SU-DHL-6 (cell line): ENCODE results near the gene SGSM1.
"Not testable (repeated sequence)": the region's sequence is repeated elsewhere in the genome, so short reads cannot be mapped to it uniquely, and the experiment has no call there.

Experiments
- H2AFZ ChIP-seq: fragments of 200-600 bp; sonication (generic); 2 replicates; pipeline ENCODE4 v1.6.1; 2014; ENCODE audit warnings: low read depth, mild to moderate bottlenecking, moderate library complexity, mixed read lengths, antibody characterized with exemption, low read length; ENCODE audit not compliant: severe bottlenecking
- H3F3A ChIP-seq: fragments of 200-600 bp; shearing (Covaris generic); 2 replicates; pipeline ENCODE4 v1.6.0; 2016; ENCODE audit warnings: antibody characterized with exemption, mild to moderate bottlenecking; ENCODE audit not compliant: insufficient read depth
- H3K27ac ChIP-seq: fragments of 200-600 bp; sonication (generic); 2 replicates; pipeline ENCODE4 v1.5.1; 2016; ENCODE audit warnings: low read depth, mild to moderate bottlenecking, low read length, moderate library complexity, mixed read lengths
- H3K27me3 ChIP-seq: fragments of 200-600 bp; sonication (generic), shearing (Covaris generic); 2 replicates; pipeline ENCODE4 v1.6.0; 2014; ENCODE audit warnings: mild to moderate bottlenecking, low read length
- H3K36me3 ChIP-seq: fragments of 200-600 bp; sonication (generic); 2 replicates; pipeline ENCODE4 v1.6.1; 2014; ENCODE audit warnings: mild to moderate bottlenecking, low read length, mixed read lengths
- H3K4me2 ChIP-seq: fragments of 300-600, 200-600 bp; shearing (Covaris generic), sonication (generic); 2 replicates; pipeline ENCODE4 v1.6.0; 2014; ENCODE audit warnings: low read length, low read depth, mild to moderate bottlenecking; ENCODE audit not compliant: poor library complexity, severe bottlenecking
- H3K4me3 ChIP-seq: fragments of 200-600 bp; sonication (generic); 2 replicates; pipeline ENCODE4 v1.5.1; 2014; ENCODE audit warnings: antibody characterized with exemption, low read length, mild to moderate bottlenecking, mixed read lengths; ENCODE audit not compliant: insufficient read depth, poor library complexity, severe bottlenecking
- H3K79me2 ChIP-seq: fragments of 200-600 bp; sonication (generic); 2 replicates; pipeline ENCODE4 v1.6.1; 2014; ENCODE audit warnings: mild to moderate bottlenecking, low read length, moderate library complexity; ENCODE audit not compliant: insufficient read depth
- H3K9ac ChIP-seq: fragments of 200-600 bp; sonication (generic); 2 replicates; pipeline ENCODE4 v1.7.0; 2014; ENCODE audit warnings: mild to moderate bottlenecking, low read length
- H3K9me2 ChIP-seq: fragments of 200-600 bp; sonication (generic); replicated peaks from 2 replicates; pipeline ENCODE4 v1.6.1; 2014; ENCODE audit warnings: low read length; ENCODE audit not compliant: insufficient read depth
- H3K9me3 ChIP-seq: fragments of 200-600 bp; sonication (generic); 2 replicates; pipeline ENCODE4 v1.6.1; 2014; ENCODE audit warnings: low read length, mixed read lengths; ENCODE audit not compliant: insufficient read depth
- H4K20me1 ChIP-seq: fragments of 200-600 bp; sonication (generic); 2 replicates; pipeline ENCODE4 v1.6.1; 2014; ENCODE audit warnings: low read depth, mild to moderate bottlenecking, antibody characterized with exemption, low read length, moderate library complexity, mixed read lengths
- EZH2phosphoT487 ChIP-seq: fragments of 200-600 bp; sonication (generic), shearing (Covaris generic); conservative IDR thresholded peaks from 2 replicates; pipeline ENCODE4 v1.6.1; 2018; ENCODE audit warnings: mild to moderate bottlenecking, antibody characterized with exemption, low read length, moderate library complexity, mixed read lengths
- TF ChIP-seq, protein P1 (sequence below): fragments of 200-600 bp; sonication (generic); IDR thresholded peaks from one replicate; pipeline ENCODE4 v1.5.1; 2017; ENCODE audit warnings: antibody characterized with exemption, mild to moderate bottlenecking, low read length, moderate library complexity; ENCODE audit not compliant: insufficient read depth, poor library complexity, severe bottlenecking

The SGSM1 gene

DNA sequence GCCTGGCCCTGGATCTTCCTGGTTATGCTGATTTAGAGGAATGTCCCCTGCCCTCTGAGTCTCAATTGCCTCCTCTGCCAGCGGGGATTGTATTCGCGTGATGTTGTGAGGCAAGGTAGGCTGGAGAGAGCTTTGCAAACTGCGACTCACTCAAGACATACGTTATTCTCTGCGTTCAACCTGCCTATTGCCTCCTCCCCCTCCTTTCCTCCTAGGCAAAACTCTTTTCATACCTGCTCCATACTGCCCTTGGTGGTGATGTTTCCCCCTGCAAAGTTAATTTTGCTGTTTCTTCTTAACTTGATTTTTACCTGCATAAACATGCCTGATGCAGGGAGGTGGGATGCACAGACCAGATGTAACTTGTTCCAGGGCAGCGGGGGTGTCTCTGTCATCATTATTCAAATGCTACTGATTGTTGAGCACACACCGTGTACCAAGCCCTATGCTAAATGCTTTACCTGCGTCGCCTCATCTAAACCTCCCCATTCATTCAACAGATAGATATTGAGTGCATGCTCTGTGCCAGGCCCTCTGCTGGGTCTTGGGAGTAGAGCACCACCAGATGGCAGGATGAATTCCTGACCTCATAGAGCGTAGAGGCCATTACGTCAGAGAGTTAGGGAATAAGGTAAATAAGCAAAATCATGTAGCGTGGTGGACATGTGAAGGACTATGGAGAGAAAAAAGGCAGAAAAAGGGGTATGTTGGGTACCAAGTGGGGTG lies 29.0 kb downstream of the SGSM1 start:
- Histone ChIP-seq H3K9me2 (no peaks in the 10 kb centered on the region), H3K9ac (no peak overlapping the region), H3K4me2 (no peak overlapping the region), H3F3A (no peaks in the 10 kb centered on the region), H3K9me3 (no peaks in the 10 kb centered on the region), H4K20me1 (no peaks in the 10 kb centered on the region), H3K79me2 (no peaks in the 10 kb centered on the region), H3K36me3 (no peaks in the 10 kb centered on the region), H3K27me3 (no peaks in the 10 kb centered on the region), H3K4me3 (no peak overlapping the region), H3K27ac (no peak overlapping the region), H2AFZ (no peak overlapping the region)
- no peak for TF ChIP-seq EZH2phosphoT487
- TF ChIP-seq, protein P1, sequence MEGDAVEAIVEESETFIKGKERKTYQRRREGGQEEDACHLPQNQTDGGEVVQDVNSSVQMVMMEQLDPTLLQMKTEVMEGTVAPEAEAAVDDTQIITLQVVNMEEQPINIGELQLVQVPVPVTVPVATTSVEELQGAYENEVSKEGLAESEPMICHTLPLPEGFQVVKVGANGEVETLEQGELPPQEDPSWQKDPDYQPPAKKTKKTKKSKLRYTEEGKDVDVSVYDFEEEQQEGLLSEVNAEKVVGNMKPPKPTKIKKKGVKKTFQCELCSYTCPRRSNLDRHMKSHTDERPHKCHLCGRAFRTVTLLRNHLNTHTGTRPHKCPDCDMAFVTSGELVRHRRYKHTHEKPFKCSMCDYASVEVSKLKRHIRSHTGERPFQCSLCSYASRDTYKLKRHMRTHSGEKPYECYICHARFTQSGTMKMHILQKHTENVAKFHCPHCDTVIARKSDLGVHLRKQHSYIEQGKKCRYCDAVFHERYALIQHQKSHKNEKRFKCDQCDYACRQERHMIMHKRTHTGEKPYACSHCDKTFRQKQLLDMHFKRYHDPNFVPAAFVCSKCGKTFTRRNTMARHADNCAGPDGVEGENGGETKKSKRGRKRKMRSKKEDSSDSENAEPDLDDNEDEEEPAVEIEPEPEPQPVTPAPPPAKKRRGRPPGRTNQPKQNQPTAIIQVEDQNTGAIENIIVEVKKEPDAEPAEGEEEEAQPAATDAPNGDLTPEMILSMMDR, result peak; percentile 31

DNA sequence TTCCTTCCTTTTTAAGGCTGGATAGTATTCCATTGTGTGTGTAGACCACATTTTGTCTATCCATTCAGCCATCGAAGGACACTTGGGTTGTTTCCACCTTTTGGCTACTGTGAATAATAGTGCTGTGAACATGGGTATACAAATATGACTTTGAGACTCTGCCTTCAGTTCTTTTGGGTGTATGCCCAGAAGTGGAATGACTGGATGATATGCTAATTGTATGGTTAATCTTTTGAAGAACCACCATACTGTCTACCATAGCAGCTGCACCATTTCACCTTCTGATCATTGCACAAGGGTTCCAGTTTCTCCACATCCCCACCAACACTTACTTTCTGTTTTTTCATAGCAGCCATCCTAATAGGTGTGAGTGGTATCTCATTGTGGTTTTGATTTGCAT lies 30.3 kb downstream of the SGSM1 start:
- Histone ChIP-seq H3K4me3 (no peak overlapping the region), H2AFZ (no peak overlapping the region), H3K36me3 (no peaks in the 10 kb centered on the region), H3K9me2 (no peaks in the 10 kb centered on the region), H3K27ac (no peak overlapping the region), H3K9ac (no peak overlapping the region), H4K20me1 (no peaks in the 10 kb centered on the region), H3K27me3 (no peaks in the 10 kb centered on the region), H3K9me3 (no peaks in the 10 kb centered on the region), H3F3A (no peaks in the 10 kb centered on the region), H3K4me2 (no peak overlapping the region), H3K79me2 (no peaks in the 10 kb centered on the region)
- TF ChIP-seq, protein P1, result no peak
- TF ChIP-seq EZH2phosphoT487, result no peak

DNA sequence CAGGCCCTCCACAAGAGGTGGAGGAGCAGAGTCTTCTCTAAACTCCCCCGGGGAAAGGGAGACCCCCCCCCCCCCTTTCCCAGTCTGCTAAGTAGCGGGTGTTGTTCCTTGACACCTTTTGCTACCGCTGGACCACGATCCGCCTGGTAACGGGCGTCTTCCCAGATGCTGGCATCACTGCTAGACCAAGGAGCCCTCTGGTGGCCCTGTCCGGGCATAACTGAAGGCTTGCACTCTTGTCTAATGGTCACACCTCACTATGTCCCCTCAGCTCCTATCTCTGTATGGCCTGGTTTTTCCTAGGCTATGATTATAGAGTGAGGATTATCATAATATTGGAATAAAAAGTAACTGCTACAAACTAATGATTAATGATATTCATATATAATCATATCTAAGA lies 31.5 kb downstream of the SGSM1 start:
- not testable (repeated sequence) for H3K9me2 ChIP-seq, H3F3A ChIP-seq, H3K4me2 ChIP-seq, H3K9me3 ChIP-seq, H3K36me3 ChIP-seq, H3K79me2 ChIP-seq, H3K9ac ChIP-seq, H4K20me1 ChIP-seq, H2AFZ ChIP-seq, H3K27ac ChIP-seq, H3K27me3 ChIP-seq, H3K4me3 ChIP-seq

DNA sequence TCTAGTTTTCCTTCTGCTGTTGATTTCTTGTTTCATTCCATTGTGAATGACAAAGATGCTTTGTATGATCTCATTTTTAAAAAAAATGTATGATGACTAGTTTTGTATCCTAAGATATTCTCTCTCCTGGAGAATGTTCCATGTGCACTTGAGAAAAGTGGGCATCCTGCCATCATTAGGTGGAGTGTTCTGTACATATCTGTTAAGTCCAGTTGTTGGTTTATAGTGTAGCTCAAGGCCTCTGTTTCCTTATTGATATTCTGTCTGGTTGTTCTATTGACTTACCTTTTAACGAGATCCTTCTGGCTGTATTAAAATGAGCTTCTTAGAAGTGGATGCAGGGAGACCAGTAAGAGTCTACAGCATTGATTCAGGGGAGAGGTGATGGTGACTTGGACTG lies 35.2 kb downstream of the SGSM1 start:
- Histone ChIP-seq H3K4me2 (no peak overlapping the region), H2AFZ (no peak overlapping the region), H3F3A (no peaks in the 10 kb centered on the region), H3K4me3 (no peak overlapping the region), H3K9me3 (no peaks in the 10 kb centered on the region), H4K20me1 (no peaks in the 10 kb centered on the region), H3K27me3 (no peaks in the 10 kb centered on the region), H3K9ac (no peak overlapping the region), H3K9me2 (no peaks in the 10 kb centered on the region), H3K79me2 (no peaks in the 10 kb centered on the region), H3K27ac (no peak overlapping the region), H3K36me3 (no peaks in the 10 kb centered on the region)
- TF ChIP-seq, protein P1, result no peak
- no peak for TF ChIP-seq EZH2phosphoT487
